ENCODE data around the gene STAT4. TPM values are rescaled to one million over a fixed set of nuclear protein-coding genes. Genes with fewer than 3 reads are reported as not detected.
A peak's percentile ranks its signal among the peaks of the same experiment; 100 is the strongest.
"Not testable (repeated sequence)": the region's sequence is repeated elsewhere in the genome, so short reads cannot be mapped to it uniquely, and the experiment has no call there.

STAT4 gene
- total RNA-seq, 4 donors from 2014 or later, result 0.31 to 1.0 (median 0.73) TPM; not detected in 1

DNA sequence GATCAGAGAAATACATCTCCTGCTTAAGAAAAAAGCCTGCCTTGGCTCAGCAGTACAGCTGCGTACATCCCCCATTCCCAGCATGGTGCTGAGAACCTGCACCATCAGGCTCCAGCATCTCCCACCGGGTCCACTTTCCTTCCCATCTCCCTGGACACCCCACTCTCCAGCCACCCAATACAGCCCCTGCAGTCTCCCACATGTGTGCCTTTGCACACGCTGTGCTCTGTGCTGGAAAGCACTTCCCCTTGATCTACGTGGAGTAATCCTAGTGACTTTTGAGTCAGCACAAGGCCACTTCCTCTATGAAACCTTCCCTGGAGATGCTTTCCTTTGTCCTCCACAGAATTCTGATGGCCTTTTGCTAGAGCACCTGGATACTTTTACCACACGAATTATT, 153.8 kb downstream of the STAT4 start:
- Histone ChIP-seq H3K36me3 (peaks cover 6 to 91% of the 10 kb centered on the region in 2 donors), H3K9me3 (no peaks in the 10 kb centered on the region), H3K4me3 (no peak overlapping the region), H3K27me3 (no peaks in the 10 kb centered on the region), H3K4me1 (no peaks in the 10 kb centered on the region), H3K27ac (no peak overlapping the region)
- DNase-seq (no peak), ATAC-seq (no peak)
- intact Hi-C loops (cut with DNase I; ENCODE audit: low total_unique reads) (no loop called here), in situ Hi-C loops (cut with MboI; ENCODE audit: low sequenced_read_pairs in 4 of 4) (no loop called here)
- no peak for TF ChIP-seq POLR2A (IDR thresholded peaks at IDR 0.05)
- TF ChIP-seq, protein P1, sequence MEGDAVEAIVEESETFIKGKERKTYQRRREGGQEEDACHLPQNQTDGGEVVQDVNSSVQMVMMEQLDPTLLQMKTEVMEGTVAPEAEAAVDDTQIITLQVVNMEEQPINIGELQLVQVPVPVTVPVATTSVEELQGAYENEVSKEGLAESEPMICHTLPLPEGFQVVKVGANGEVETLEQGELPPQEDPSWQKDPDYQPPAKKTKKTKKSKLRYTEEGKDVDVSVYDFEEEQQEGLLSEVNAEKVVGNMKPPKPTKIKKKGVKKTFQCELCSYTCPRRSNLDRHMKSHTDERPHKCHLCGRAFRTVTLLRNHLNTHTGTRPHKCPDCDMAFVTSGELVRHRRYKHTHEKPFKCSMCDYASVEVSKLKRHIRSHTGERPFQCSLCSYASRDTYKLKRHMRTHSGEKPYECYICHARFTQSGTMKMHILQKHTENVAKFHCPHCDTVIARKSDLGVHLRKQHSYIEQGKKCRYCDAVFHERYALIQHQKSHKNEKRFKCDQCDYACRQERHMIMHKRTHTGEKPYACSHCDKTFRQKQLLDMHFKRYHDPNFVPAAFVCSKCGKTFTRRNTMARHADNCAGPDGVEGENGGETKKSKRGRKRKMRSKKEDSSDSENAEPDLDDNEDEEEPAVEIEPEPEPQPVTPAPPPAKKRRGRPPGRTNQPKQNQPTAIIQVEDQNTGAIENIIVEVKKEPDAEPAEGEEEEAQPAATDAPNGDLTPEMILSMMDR (IDR thresholded peaks at IDR 0.05 in 4 of 5, conservative IDR thresholded peaks at IDR 0.05 in 1 of 5), result no peak

DNA sequence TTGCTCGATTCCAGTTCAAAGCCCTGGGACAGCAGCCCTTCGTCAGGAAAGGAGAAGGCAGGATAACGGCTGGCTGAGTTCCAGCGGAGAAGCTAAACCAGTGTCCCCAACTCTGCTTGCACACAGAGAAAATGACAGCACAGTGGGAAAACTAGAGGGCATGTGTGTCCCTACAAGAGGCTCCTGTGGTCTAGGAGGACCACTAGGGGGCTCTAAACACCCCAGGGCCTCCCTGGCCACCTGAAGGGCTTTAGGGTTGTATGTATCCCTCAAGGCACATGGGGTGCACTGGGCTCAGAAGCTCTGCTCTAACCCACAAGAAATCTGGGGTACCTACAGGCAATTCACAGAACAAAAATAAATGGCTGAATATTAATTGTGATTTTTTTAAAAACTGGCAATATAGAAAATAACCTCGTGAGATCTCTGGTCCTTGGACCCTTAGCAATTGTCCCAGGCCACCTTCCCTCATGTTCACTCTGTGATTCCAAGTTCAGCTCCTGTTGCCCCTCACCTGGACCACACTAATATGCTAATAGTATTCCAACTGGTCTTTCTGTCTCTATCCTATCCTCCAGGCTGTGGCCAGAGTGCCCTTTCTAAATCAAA, 154.4 kb downstream of the STAT4 start:
- H3K27ac ChIP-seq, result no peak overlapping the region
- DNase-seq (no peak), ATAC-seq (no peak)
- TF ChIP-seq, protein P1 (IDR thresholded peaks at IDR 0.05 in 4 of 5, conservative IDR thresholded peaks at IDR 0.05 in 1 of 5), result peak in 4 of 5 experiments; percentile 7 to 55 (median 23)
- TF ChIP-seq POLR2A (IDR thresholded peaks at IDR 0.05), result no peak
- intact Hi-C loops (cut with DNase I; ENCODE audit: low total_unique reads) (no loop called here), in situ Hi-C loops (cut with MboI; ENCODE audit: low sequenced_read_pairs in 4 of 4) (no loop called here)
- H3K4me1 ChIP-seq, result no peaks in the 10 kb centered on the region
- H3K27me3 ChIP-seq, result no peaks in the 10 kb centered on the region
- no peaks in the 10 kb centered on the region for H3K9me3 ChIP-seq
- H3K4me3 ChIP-seq, result no peak overlapping the region
- peaks cover 6 to 91% of the 10 kb centered on the region in 2 donors for H3K36me3 ChIP-seq

DNA sequence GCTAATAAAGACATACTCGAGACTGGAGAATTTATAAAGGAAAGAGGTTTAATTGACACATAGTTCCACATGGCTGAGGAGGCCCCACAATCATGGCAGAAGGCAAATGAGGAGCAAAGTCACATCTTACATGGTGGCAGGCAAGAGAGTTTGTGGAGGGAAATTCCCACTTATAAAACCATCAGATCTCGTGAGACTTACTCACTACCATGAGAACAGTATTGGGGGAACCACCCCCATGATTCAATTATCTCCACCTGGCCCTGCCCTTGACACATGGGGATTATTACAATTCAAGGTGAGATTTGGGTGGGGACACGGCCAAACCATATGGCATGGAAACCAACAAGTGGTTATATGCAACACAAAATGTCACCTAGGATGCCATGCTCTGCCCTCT, 155.5 kb downstream of the STAT4 start:
- in situ Hi-C loops (cut with MboI; ENCODE audit: low sequenced_read_pairs in 4 of 4); H3K27ac ChIP-seq; H3K4me1 ChIP-seq; H3K27me3 ChIP-seq; H3K4me3 ChIP-seq; DNase-seq; intact Hi-C loops (cut with DNase I; ENCODE audit: low total_unique reads); H3K9me3 ChIP-seq; ATAC-seq: not testable (repeated sequence)
- peaks cover 4 to 93% of the 10 kb centered on the region in 2 donors for H3K36me3 ChIP-seq

DNA sequence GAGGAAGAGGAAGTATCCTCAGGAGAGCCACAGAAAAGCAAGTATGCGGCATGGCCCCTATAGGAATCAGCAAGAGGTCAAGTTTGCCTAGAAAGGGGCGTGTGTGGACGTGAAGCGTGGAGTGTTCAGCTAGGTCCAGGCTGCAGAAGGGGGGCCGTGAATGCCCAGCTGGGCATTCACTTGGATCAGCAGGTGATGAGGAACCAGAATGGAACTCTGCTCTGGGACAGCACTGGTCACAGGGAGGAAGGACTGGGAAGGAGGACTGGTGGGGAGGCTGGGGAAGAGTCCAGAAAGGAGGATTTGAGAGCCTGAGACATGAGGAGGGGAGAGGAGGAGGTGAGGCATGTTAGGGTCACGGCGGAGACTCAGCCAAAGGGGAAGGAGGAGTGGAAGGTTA, 156.6 kb downstream of the STAT4 start:
- no peak for ATAC-seq
- Histone ChIP-seq H3K9me3 (no peaks in the 10 kb centered on the region), H3K36me3 (peaks cover 4 to 93% of the 10 kb centered on the region in 2 donors), H3K4me1 (peaks cover 0 to 4% of the 10 kb centered on the region in 2 donors), H3K27ac (no peak overlapping the region), H3K4me3 (no peak overlapping the region), H3K27me3 (no peaks in the 10 kb centered on the region)
- no peak for TF ChIP-seq POLR2A (IDR thresholded peaks at IDR 0.05)
- TF ChIP-seq, protein P1 (IDR thresholded peaks at IDR 0.05 in 4 of 5, conservative IDR thresholded peaks at IDR 0.05 in 1 of 5), result no peak
- in situ Hi-C loops (cut with MboI; ENCODE audit: low sequenced_read_pairs in 4 of 4) (no loop called here), intact Hi-C loops (cut with DNase I; ENCODE audit: low total_unique reads) (no loop called here)
- no peak for DNase-seq

DNA sequence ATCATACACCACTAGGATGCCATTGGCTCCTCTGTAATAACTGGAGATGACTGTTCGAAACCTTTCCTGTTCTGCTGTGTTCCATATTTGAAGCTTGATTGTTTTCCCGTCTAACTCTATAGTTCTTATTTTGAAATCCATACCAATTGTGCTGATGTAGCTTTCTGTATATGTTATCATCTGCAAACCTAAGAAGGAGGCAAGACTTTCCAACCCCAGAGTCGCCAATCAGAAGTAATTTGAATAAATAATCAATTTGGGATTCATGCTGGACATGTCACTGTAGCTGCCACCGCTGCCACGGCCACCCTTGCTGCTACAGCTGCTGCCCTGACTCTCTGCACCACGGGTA, 157.5 kb downstream of the STAT4 start:
- peaks cover 0 to 4% of the 10 kb centered on the region in 2 donors for H3K4me1 ChIP-seq
- TF ChIP-seq, protein P1 (IDR thresholded peaks at IDR 0.05 in 4 of 5, conservative IDR thresholded peaks at IDR 0.05 in 1 of 5), result no peak
- TF ChIP-seq POLR2A (IDR thresholded peaks at IDR 0.05), result no peak
- H3K27me3 ChIP-seq, result no peaks in the 10 kb centered on the region
- H3K4me3 ChIP-seq, result no peak overlapping the region
- H3K9me3 ChIP-seq, result no peaks in the 10 kb centered on the region
- H3K27ac ChIP-seq, result no peak overlapping the region
- intact Hi-C loops (cut with DNase I; ENCODE audit: low total_unique reads), result no loop called here
- DNase-seq, result no peak
- no peak for ATAC-seq
- H3K36me3 ChIP-seq, result peaks cover 4 to 93% of the 10 kb centered on the region in 2 donors
- in situ Hi-C loops (cut with MboI; ENCODE audit: low sequenced_read_pairs in 4 of 4), result no loop called here

Data from gastrocnemius medialis (tissue), 4 donors.